Lower lobe of right lung (tissue), 2 donors: Measurements from ENCODE around the gene LRP1-AS. TPM values are rescaled to one million over a fixed set of nuclear protein-coding genes. Genes with fewer than 3 reads are reported as not detected.

ENCODE experiments used
- ATAC-seq, 2 donors: fragments of 200-7000 bp; cut with Tn5 transposase; one replicate each; pipeline ENCODE4 v1.9.1; 2020 to 2022; ENCODE audit warnings: mild to moderate bottlenecking in 2 of 2, moderate library complexity in 2 of 2
- DNase-seq: peaks from one replicate; pipeline ENCODE4 v3.0.0-alpha.2; 2020
- H3K27ac ChIP-seq: fragments of 200-600 bp; one replicate; pipeline ENCODE4 v1.8.0; 2022
- H3K27me3 ChIP-seq: fragments of 200-600 bp; one replicate; pipeline ENCODE4 v1.8.0; 2022; ENCODE audit warnings: low read depth
- H3K36me3 ChIP-seq: fragments of 200-600 bp; one replicate; pipeline ENCODE4 v1.8.0; 2022; ENCODE audit warnings: mild to moderate bottlenecking
- H3K4me1 ChIP-seq: fragments of 200-600 bp; one replicate; pipeline ENCODE4 v1.8.0; 2022
- H3K4me3 ChIP-seq: fragments of 200-600 bp; one replicate; pipeline ENCODE4 v1.8.0; 2022; ENCODE audit warnings: mild to moderate bottlenecking
- H3K9me3 ChIP-seq: fragments of 200-600 bp; one replicate; pipeline ENCODE4 v1.8.0; 2022
- intact Hi-C: fragments of 100-400 bp; cut with DNase I; formaldehyde crosslinking; loops from one replicate; pipeline ENCODE4 v1.11.0; 2022
- total RNA-seq: library from RNA; stranded (reverse); fragmentation: NEBNext Ultra II Directional; extraction: Animal tissue kit (Norgen Biotek cat#: 25700); gene quantifications from one replicate; pipeline ENCODE4 v1.2.1, GENCODE V29; 2021
- TF ChIP-seq, protein P1 (sequence below): fragments of 200-600 bp; IDR thresholded peaks from one replicate; pipeline ENCODE4 v1.8.0; 2022; ENCODE audit warnings: antibody characterized with exemption, mild to moderate bottlenecking
- donor health status: DM: no; HTN: yes; CAD: no; lungs with severe emphysema.

Gene LRP1-AS
- total RNA-seq, 1 donor from 2014 or later = not detected

- DNase-seq (no peak), ATAC-seq (no peak)
- Histone ChIP-seq H3K4me1 (peaks cover 39% of the 10 kb centered on the region), H3K4me3 (peak overlapping the region; percentile 95), H3K27ac (peak overlapping the region; percentile 100), H3K27me3 (no peaks in the 10 kb centered on the region), H3K36me3 (peaks cover 41% of the 10 kb centered on the region), H3K9me3 (no peaks in the 10 kb centered on the region)
- intact Hi-C loops = no loop called here
- TF ChIP-seq, protein P1, sequence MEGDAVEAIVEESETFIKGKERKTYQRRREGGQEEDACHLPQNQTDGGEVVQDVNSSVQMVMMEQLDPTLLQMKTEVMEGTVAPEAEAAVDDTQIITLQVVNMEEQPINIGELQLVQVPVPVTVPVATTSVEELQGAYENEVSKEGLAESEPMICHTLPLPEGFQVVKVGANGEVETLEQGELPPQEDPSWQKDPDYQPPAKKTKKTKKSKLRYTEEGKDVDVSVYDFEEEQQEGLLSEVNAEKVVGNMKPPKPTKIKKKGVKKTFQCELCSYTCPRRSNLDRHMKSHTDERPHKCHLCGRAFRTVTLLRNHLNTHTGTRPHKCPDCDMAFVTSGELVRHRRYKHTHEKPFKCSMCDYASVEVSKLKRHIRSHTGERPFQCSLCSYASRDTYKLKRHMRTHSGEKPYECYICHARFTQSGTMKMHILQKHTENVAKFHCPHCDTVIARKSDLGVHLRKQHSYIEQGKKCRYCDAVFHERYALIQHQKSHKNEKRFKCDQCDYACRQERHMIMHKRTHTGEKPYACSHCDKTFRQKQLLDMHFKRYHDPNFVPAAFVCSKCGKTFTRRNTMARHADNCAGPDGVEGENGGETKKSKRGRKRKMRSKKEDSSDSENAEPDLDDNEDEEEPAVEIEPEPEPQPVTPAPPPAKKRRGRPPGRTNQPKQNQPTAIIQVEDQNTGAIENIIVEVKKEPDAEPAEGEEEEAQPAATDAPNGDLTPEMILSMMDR = no peak
These were observed 38.0 kb downstream of the LRP1-AS start for GRCh38 chr12:57109207-57110103.

DNA sequence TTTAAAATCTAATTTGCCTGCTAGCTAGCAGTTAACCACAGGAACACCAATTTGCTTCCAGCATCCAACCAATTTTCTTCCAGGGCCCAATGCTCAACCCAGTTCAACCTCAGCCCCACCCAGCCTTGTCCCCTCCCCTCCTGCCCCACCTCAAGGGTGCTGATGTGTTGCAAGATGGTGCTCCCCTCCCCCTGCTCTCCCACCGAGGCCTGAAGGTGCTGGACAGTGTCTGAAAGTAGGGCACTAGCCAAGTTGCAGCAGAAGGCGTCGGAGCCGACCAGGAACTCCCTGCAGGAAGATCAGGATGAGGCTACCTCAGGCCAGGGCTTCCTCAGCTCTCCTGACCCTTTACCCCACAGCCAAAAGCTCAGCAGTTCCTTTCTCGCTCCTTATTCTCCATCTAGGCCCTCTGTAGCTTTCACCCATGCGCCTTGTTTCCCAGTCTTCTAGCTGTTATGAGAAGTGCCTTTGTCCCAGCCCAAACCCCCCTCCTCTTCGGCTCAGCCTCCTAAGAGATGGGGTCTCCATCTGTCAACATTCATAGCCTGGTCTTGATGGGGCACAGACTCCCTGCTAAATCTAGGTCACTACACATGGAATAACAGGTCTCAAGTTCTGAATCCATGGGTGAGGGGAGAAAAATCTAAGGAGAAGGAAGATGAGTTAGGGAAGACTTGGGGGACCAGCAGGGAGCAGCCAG is 39.8 kb downstream of the LRP1-AS start:
- intact Hi-C loops = no loop called here
- peaks cover 60% of the 10 kb centered on the region for H3K36me3 ChIP-seq

DNA sequence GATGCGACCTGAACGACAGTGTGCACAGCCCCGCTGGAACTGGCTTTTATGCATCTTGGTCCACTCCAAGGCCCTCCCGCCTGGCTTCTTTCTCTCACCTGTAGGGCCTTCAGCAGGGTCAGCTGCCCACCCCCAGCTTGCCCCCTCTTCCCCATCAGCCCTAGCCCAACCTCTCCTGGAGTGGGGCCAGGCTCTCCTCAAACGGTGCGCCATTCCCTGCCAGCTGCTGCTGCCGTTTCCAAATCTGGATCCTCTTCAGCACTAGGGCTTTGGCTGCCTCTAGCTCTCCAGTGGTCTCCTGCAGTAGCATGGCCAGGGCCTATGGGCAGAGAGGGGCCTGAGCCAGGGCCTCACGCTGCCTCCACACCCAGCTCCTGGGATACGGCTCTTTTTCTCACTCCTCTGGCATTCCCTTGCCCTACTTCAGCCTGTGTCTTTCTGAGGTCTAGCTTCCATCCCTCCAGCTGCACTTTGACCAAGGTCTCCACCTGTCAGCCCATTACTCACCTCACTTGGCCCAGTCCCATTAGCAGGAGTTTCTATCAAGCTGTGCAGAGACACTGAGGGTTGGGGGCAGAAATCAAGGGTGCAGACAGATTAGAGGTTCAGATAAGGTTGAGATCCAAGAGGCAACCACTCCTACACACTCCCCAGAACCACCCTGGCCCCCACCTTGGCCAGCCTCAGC is 41.3 kb downstream of the LRP1-AS start:
- TF ChIP-seq, protein P1 = no peak
- H3K9me3 ChIP-seq = no peaks in the 10 kb centered on the region
- no peak overlapping the region for H3K4me3 ChIP-seq
- H3K36me3 ChIP-seq = peaks cover 74% of the 10 kb centered on the region
- intact Hi-C loops = no loop called here
- H3K27me3 ChIP-seq = no peaks in the 10 kb centered on the region
- no peak overlapping the region for H3K27ac ChIP-seq
- DNase-seq = no peak
- no peak for ATAC-seq
- peaks cover 31% of the 10 kb centered on the region for H3K4me1 ChIP-seq

More for the DNA sequence above, 39.8 kb downstream of the LRP1-AS start:
- Histone ChIP-seq H3K4me1 (peaks cover 35% of the 10 kb centered on the region), H3K4me3 (no peak overlapping the region), H3K27me3 (no peaks in the 10 kb centered on the region), H3K9me3 (no peaks in the 10 kb centered on the region), H3K27ac (no peak overlapping the region)
- no peak for DNase-seq
- TF ChIP-seq, protein P1 = no peak
- no peak for ATAC-seq

GRCh38 chr12:57105011-57105753 is 42.2 kb downstream of the LRP1-AS start:
- intact Hi-C loops = no loop called here
- Histone ChIP-seq H3K4me3 (no peak overlapping the region), H3K36me3 (peaks cover 84% of the 10 kb centered on the region), H3K4me1 (peaks cover 31% of the 10 kb centered on the region), H3K27me3 (no peaks in the 10 kb centered on the region), H3K9me3 (no peaks in the 10 kb centered on the region), H3K27ac (no peak overlapping the region)
- DNase-seq (no peak), ATAC-seq (no peak)
- TF ChIP-seq, protein P1 = no peak
